HPDE6-E6E7 (cell line): Measurements from ENCODE around the gene GUK1.
"Not testable (repeated sequence)": the region's sequence is repeated elsewhere in the genome, so short reads cannot be mapped to it uniquely, and the experiment has no call there.

Experiments
- DNase-seq: peaks from one replicate; pipeline ENCODE4 v3.0.0; 2011; ENCODE audit warnings: missing footprints; ENCODE audit errors: extremely low spot score

The GUK1 gene

DNA sequence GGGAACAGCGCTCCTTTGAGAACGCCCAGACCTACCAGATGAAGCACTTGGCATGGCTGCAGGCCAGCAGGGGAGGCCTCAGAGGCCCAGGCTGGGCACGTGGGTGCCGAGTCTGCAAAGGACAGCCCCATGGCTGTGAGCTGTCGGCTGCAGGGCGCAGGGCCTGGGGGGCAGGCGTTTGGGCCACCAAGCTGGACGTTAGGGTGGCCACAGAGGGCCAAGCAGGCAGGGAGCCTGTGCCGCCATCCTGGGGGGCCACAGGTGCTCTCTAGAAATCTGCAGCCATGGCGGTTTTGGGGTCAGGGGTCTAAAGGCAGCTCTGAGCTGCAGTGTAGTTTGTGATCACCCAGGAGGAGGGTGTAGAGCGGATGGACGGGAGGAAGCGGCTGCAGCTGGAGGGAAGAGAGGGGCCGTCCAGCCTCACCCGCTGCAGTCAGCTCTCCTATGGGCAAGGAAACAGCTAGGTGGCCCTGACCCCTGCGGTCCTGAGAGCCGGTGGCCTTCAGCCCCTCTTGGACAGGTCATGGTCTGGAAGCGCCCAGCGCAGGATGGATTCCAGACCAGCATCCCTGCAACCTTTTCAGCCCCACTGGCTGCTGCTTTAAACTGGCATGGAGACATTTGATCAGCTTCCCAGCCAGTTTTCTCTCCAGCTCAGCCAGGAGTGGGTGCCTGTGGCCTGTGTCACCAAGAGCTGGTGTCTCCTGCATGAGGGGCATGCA is 36.5 kb downstream of the GUK1 start:
- DNase-seq = no peak

DNA sequence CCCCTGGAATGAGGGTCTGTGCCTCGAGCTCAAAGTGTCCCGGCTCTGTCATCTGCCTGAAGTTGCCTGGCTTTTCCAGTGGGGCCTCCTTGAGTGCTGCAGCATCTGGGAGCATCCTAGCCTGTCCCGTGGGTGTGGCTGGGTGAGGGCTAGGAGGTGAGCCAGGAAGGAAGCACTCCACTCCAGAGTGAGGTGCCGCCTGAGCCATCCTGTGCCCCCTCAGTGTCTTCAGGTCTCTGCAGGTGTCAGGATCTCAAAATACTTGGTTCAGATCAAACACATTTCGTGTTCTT is 37.0 kb downstream of the GUK1 start:
- DNase-seq = no peak

DNA sequence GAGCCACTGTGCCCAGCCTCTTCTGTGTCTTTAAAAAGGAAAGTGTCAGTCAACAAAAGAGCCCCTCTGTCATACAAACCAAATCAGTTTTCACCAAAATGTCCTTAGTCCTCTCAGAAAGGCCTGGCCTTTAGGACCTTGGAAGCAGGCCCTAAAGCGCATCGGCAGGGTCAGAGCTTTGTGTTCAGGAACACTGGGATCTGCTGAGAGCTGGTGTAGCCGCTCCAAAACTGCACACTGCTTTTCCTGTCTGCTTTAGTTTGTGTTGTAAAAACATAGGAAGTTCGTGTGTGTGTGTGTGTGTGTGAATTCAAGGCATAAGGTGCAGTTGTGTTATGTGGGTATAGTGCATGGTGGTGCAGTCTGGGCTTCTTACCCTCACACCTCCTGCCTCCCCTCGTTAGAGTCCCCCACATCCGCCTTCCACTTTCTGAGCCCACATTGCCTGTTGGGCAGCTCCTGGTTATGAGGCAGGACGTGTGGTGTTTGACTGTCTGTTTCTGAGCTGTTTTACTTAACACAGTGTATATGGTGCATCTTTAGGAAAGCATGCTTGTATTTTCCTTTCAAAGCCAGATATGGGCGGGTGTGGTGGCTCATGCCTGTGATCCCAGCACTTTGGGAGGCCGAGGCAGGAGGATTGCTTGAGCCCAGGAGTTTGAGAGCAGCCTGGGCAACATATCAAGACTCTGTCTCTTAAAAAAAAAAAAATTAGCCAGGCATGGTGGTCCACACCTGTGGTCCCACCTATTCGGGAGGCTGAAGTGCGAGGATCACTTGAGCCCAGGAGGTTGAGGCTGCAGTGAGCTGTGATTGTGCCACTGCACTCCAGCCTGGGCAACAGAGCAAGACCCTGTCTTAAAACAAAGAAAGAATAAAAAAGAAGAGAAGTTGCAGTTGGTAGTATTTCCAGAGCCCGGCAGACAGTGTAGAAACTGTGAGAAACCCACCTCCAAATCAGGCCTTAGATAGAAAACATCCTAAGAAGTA is 37.9 kb downstream of the GUK1 start:
- DNase-seq = no peak

DNA sequence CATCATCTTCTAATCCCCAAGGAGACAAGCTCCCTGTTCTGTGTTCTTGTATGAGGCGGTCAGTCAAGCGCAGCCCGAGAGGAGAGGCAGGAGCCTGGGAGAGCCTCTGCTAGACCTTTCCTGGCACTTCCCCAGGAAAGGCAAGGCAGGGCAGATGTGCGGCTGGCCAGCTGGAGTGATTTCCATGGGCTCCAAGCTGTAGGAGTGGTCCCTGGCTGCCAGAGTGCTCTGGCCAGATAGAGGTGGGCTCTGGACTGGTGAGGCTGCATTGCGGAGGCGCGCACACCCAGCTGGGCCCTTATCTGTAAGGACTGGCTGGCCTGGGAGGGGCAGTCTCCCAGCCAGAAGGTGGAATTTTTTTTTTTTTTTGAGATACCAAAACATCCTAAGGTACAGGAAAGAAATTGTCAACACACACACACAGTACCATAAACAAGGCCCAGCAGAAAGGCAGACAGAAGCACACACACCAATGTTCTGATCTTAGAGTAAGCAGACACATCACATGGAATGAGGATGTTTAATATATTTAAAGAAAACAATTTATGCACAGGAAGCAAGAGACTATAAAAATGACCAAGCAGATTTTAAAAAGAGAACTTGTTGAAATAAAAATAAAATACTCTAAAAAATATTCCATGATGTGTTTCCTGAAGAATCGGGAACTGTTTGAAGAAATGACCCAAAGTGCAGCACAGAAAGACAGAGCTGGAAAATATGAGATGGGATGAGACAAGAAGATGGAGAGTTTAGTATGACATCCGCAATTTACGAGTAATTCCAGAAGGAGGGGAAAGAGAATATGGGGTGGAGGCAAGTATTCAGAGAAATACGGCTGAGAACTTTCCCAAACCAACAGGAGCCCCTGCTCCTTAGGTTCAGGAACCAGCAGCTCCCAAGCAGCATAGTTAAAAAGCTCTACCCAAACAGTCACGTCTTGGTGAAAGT is 38.9 kb downstream of the GUK1 start:
- no peak for DNase-seq

DNA sequence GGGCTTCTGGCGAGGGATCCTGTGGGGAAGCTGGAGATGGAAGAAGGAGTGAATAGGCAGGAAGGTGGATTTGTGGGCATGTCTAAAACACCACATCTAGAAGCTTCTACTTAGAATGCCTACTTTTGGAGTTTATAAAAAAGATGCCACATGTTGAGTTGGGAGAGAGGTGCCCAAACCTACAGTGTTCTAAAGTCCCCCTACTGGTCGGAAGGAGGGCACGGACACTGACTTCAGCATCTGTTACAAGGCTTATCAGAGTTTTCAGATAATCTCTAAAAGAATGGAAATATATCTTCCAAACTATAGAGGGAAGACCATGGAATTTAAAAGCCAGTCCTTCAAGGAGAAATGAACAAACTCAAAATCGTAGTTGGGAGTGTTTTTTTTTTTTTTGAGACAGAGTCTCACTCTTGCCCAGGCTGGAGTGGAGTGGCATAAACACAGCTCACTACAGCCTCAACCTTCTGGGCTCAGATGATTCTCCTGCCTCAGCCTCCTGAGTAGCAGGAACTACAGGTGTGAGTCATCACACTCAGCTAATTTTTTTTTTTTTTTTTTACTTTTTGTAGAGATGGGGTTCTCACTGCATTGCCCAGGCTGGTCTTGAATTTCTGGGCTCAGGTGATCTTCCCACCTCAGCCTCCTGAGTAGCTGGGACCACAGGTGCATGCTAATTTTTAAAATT is 40.3 kb downstream of the GUK1 start:
- DNase-seq = no peak

DNA sequence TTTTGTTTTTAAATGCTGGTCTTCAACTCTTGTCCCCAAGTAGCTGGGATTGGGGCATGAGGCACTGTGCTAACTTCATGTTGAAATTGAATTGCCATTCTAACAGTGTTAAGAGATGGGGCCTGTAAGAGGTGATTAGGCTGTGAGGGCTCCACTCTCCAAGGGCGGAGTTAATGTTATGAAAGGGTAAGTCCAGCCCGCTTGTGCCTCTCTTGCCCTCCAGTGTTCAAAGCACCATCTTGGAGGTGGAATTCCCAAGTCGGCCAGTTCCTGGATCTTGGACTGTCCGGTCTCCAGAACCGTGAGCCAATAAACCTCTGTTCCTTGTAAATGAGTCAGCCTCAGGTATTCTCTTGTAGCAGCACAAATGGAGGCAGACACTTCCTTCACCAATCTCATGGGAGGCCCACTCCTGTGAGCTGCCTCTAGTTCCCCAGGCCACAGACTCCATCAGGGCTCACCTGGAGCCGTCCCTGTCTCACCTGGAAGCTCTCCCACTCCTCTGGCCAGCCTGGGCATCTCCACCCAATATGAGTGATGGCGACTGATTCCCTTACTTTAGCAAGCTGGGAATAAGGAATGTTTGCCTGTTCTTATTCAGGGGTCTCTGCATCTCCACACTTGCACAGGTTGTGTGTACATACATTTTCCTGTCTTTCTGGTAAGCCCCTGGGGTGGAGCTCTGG is 41.0 kb downstream of the GUK1 start:
- no peak for DNase-seq

DNA sequence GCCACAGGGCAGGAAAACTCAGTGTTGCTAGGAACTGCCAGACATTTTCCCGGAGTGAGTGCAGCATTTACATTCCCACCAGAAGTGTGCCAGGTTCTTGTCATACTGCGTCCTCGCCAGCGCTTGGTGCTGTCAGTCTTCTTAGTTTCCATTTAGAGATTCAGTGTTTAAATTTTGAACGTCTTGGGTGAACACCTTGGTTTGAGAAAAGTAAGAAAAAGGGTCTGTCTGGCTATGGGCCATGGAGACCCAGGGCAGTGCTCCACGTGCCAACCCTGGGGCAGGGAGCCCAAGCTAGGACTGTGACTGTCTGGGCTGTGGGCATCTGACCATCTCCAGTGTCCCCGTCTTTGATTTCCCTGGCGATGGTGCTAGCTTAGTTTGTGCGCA is 41.6 kb downstream of the GUK1 start:
- DNase-seq = no peak

DNA sequence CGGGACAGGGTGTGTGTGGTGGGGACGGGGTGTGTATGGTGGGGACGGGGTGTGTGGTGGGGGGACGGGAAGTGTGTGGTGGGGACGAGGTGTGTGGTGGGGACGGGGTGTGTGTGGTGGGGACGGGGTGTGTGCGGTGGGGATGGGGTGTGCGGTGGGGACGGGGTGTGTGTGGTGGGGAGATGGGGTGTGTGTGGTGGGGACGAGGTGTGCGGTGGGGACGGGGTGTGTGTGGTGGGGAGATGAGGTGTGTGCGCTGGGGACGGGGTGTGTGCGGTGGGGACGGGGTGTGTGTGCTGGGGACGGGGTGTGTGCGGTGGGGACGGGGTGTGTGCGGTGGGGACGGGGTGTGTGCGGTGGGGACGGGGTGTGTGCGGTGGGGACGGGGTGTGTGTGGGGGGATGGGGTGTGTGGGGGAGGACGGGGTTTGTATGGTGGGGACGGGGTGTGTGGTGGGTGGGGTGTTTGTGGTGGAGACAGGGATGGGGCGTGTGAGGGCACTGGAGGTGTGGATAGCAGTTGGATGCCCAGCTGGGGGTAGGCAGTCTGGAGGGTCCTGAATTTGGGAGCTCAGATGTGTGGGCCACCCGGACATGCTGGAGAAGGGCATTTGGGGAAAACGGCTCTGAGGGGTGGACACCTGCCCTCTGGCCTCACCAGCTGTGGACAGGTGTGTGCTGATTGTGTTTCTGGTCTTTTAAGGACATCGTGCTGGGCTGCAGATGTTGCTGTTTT is 42.4 kb downstream of the GUK1 start:
- DNase-seq = no peak

DNA sequence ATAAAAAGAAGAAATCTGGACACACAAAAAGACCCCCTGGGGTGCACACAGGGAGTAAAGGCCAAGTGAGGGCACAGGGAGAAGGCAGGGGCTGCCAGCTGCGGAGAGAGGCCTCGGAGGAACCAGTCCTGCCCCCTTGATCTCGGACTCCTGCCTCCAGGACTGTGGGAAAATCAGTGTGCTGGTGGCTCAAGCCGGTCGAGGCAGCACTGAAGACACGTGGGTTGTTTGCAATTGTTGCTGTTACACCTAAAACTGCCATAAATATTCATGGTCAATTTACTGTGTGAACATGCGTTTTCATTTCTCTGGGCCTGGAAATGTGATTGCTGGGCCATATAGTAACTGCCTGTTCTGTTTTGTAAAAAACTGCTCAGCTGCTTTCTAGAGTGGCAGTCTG is 44.1 kb downstream of the GUK1 start:
- no peak for DNase-seq

DNA sequence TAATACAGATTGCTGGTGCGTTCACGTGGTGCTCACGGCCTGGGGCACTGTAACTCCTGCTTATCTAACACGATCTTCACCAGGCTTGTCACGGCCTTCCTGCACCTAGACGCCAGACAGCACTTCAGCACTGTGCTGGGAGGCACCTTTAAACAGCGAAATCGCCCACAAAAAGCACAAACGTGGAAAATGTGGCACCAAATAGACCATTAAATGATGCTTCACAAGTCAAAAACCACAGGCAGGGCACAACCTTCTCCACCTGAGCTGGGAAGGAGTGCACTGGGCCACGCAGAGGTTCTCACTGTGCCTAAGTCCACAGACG is 45.5 kb downstream of the GUK1 start:
- no peak for DNase-seq

DNA sequence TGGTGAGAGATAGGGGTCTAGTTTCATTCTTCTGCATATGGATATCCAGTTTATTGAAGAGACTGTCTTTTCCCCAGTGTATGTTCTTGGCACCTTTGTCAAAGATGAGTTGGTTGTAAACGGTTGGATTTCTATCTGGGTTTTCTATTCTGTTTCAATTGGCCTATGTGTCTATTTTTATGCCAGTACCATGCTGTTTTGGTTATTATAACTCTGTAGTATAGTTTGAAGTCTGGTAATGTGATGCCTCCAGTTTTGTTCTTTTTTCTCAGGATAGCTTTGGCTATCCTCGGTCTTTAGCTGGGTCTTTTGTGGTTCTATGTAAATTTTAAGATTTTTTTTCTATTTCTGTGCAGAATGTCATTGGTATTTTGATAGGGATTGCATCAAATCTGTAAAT is 48.2 kb downstream of the GUK1 start:
- DNase-seq = not testable (repeated sequence)

DNA sequence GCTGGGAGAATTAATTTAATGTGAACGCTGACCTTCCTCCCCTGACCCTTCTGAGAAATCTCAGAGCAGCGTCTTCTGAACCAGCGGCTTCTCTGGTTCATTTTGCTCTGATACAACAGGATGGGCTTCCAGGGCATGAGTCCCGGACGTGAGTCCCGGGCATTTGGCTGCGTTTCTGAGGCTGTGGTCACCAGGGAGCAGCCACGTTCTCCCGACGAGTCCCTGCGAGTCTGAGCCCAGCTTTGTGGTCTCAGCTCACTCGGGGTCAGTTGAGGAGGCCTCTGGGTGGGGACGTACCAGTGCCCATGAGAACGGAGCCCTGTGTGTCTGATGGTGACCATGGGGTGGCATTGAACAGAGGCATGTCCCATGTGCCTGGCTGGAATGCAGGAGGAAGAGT is 50.1 kb downstream of the GUK1 start:
- DNase-seq = no peak

DNA sequence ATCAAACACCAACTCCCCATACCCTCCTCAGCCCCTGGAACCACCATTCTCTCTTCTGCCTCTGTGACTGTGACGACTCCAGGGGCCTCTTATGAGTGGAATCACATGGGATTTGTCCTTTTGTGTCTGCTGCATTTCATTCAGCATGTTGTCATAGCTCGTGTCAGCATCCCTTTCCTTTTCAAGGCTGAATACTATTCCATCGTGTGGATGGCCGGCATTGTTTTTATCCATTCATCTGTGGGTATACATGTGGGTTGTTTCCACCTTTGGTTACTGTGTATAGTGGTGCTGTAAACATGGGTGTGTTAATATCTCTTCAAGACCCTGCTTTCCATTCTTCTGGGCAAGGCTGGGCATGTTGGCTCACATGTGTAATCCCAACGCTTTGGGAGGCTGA is 50.7 kb downstream of the GUK1 start:
- DNase-seq = no peak

DNA sequence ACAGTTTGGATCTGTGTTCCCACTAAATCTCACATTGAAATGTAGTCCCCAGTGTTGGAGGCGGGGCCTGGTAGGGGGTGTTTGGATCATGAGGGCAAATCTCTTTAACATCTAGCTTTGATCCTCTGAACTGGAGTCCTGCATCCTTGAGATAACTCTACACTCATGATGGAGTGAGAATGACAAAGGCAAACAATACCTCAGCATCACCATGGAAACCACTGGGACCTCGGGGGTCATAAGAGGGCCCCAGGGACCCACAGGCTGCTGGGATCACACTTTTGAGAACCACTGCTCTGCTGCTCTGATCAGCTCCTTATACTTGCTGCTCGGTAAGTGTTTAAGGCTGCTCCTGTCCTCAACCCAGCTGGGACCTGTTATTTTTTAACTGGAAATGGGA is 54.4 kb downstream of the GUK1 start:
- DNase-seq = no peak

DNA sequence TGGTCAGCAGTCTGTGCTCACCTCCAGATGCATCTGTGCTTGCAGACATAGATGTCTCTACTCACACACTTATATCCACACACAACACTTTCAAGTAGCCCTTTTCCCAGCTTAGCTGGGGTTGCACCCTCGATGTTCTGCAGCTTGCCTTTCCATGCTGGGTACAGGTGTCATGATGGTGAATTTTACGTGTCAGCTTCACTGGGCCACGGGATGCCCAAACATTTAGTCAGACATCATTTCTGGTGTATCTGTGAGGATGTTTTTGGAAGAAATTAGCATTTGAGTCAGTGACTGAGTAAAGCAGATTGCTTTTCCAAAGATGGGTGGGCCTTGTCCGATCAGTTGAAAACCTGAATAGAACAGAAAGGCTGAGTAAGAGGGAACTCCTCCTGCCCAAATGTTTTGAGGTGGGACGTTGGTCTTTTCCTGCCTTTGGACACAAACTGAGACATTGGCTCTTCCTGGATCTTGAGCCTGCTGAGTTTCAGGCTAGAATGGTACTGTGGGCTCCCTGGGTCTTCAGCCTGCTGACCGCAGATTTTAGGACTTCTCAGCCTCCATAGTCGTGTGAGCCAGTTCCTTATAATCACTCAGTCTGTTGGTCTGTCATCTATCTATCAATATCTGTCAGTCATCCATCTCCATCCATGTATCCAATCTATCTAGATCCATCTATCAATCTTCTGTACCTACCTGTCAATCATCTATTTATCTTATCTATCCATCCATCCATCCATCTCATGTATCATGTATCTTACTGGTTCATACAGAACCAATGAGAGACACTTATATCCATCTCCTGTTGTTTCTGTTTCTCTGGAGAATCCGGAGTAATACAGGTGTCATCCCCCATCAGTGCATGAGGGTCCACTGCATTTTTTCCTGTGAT is 55.1 kb downstream of the GUK1 start:
- no peak for DNase-seq

DNA sequence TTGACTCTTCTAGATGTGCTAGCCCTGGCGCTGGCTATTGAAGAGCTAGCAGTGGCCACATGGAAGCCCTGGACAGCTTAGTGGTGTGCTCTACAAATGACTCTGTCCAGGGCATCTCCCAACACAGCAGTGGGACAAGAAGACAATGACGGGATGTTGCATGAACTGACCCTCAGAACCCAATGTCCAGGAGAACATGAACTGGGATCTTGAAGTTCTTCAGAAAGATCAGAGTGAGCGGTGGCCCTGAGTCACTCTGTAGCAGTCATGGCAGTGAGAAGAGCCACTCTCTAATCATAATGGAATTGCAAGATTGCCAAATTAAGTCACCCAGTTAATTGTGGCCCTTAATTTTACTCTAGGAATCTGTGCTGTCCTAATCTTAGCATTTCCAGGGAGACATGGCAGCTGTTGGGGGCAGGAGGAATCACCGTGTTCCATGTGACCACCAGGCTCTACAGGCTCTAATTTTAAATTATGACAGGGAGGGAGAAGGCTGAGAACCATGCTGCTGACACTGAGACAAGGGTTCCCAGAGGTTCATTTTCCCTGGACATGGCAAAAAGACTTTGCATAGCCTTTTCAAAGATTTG is 57.6 kb downstream of the GUK1 start:
- no peak for DNase-seq
